Measurements from ENCODE around the gene ZNF829.

GRCh38 chr19:36850559-36851442, 65.3 kb downstream of the ZNF829 start, which contains the start of gene ZNF345:
- TF ChIP-seq TAF1 (IDR thresholded peaks at IDR 0.05; ENCODE audit: borderline replicate concordance, low read depth, low read length) (0 out of 2 replicates have a peak, but pooled peaks have one; percentile 8), SRF (IDR thresholded peaks at IDR 0.05; ENCODE audit: low read depth in 2 of 2, low read length in 2 of 2) (no peak)

All from GM12878 (cell line).